Astrocyte (in vitro differentiated cells and primary cell): ENCODE measurements around the gene LYSMD4.

Experiments
- EZH2 ChIP-seq: IDR thresholded peaks from 2 replicates; pipeline ENCODE4 v1.6.1; 2012; ENCODE audit warnings: mild to moderate bottlenecking, low read length, inconsistent platforms; ENCODE audit not compliant: insufficient read depth
- TF ChIP-seq, protein P1 (sequence below): IDR thresholded peaks from 2 replicates; pipeline ENCODE4 v1.5.1; 2011; ENCODE audit warnings: low read depth, mild to moderate bottlenecking, inconsistent platforms, low read length, moderate library complexity; ENCODE audit not compliant: insufficient read depth

GRCh38 chr15:99712415-99712814, 20.8 kb downstream of the LYSMD4 start:
- TF ChIP-seq, protein P1, sequence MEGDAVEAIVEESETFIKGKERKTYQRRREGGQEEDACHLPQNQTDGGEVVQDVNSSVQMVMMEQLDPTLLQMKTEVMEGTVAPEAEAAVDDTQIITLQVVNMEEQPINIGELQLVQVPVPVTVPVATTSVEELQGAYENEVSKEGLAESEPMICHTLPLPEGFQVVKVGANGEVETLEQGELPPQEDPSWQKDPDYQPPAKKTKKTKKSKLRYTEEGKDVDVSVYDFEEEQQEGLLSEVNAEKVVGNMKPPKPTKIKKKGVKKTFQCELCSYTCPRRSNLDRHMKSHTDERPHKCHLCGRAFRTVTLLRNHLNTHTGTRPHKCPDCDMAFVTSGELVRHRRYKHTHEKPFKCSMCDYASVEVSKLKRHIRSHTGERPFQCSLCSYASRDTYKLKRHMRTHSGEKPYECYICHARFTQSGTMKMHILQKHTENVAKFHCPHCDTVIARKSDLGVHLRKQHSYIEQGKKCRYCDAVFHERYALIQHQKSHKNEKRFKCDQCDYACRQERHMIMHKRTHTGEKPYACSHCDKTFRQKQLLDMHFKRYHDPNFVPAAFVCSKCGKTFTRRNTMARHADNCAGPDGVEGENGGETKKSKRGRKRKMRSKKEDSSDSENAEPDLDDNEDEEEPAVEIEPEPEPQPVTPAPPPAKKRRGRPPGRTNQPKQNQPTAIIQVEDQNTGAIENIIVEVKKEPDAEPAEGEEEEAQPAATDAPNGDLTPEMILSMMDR, result no peak
- TF ChIP-seq EZH2, result no peak
